DMS79 treated with DMSO at 0.1 percent for 48 hours (cell line): Measurements from ENCODE around the gene TNFRSF1A.
"Not testable (repeated sequence)": the region's sequence is repeated elsewhere in the genome, so short reads cannot be mapped to it uniquely, and the experiment has no call there.

Source experiments
- DNase-seq: peaks from one replicate; lab custom pipeline; 2025; lab: John Stamatoyannopoulos, UW

The TNFRSF1A gene

GRCh38 chr12:6356374-6356820 lies 14.5 kb upstream of the TNFRSF1A start:
- no peak for DNase-seq

GRCh38 chr12:6355491-6356373 lies 13.9 kb upstream of the TNFRSF1A start:
- DNase-seq: no peak

GRCh38 chr12:6354495-6355393 lies 12.9 kb upstream of the TNFRSF1A start:
- no peak for DNase-seq

- no peak for DNase-seq
Observed at GRCh38 chr12:6352193-6353173, 10.6 kb upstream of the TNFRSF1A start.

GRCh38 chr12:6351622-6352021 lies 9.7 kb upstream of the TNFRSF1A start:
- no peak for DNase-seq

GRCh38 chr12:6347367-6348338 lies 5.8 kb upstream of the TNFRSF1A start:
- no peak for DNase-seq

- no peak for DNase-seq
Observed at GRCh38 chr12:6346942-6347341, 5.1 kb upstream of the TNFRSF1A start.

- no peak for DNase-seq
Observed at GRCh38 chr12:6346235-6346832, 4.5 kb upstream of the TNFRSF1A start.

- no peak for DNase-seq
Observed at GRCh38 chr12:6345319-6346091, 3.6 kb upstream of the TNFRSF1A start.

GRCh38 chr12:6344101-6344660 lies 2.3 kb upstream of the TNFRSF1A start:
- DNase-seq: not testable (repeated sequence)

GRCh38 chr12:6343518-6343917 lies 1.6 kb upstream of the TNFRSF1A start:
- no peak for DNase-seq

GRCh38 chr12:6342140-6342889 lies 439 bp upstream of the TNFRSF1A start:
- DNase-seq: no peak

- DNase-seq: no peak
Observed at GRCh38 chr12:6340745-6341416, 995 bp downstream of the TNFRSF1A start.

- no peak for DNase-seq
Observed at GRCh38 chr12:6340032-6340638, 1.7 kb downstream of the TNFRSF1A start.

- no peak for DNase-seq
Observed at GRCh38 chr12:6338955-6339354, 2.9 kb downstream of the TNFRSF1A start.

- DNase-seq: not testable (repeated sequence)
Observed at GRCh38 chr12:6338536-6338935, 3.3 kb downstream of the TNFRSF1A start.

- no peak for DNase-seq
Observed at GRCh38 chr12:6337958-6338433, 3.9 kb downstream of the TNFRSF1A start.
